Epithelial cell of esophagus (primary cell): ENCODE measurements around the gene KLHL24.
"Not testable (repeated sequence)": the region's sequence is repeated elsewhere in the genome, so short reads cannot be mapped to it uniquely, and the experiment has no call there.

Experiments
- DNase-seq: peaks from one replicate; pipeline ENCODE4 v3.0.0; 2010; ENCODE audit warnings: low read depth
- H3K4me3 ChIP-seq: 2 replicates; pipeline ENCODE4 v1.5.1; 2011; ENCODE audit warnings: mild to moderate bottlenecking, low read length, control low read depth
- CTCF ChIP-seq: IDR thresholded peaks from 2 replicates; pipeline ENCODE4 v1.5.1; 2011; ENCODE audit warnings: low read depth, mild to moderate bottlenecking, low read length, control low read depth, inconsistent platforms; ENCODE audit not compliant: insufficient read depth; ENCODE audit errors: missing control alignments

Gene KLHL24

GRCh38 chr3:183620252-183620628, 15.2 kb upstream of the KLHL24 start:
- DNase-seq, result no peak
- TF ChIP-seq CTCF, result no peak
- no peak overlapping the region for H3K4me3 ChIP-seq

GRCh38 chr3:183622473-183622872, 12.9 kb upstream of the KLHL24 start:
- DNase-seq, H3K4me3 ChIP-seq: not testable (repeated sequence)

GRCh38 chr3:183626877-183627594, 8.4 kb upstream of the KLHL24 start:
- H3K4me3 ChIP-seq, result no peak overlapping the region
- no peak for DNase-seq
- TF ChIP-seq CTCF, result no peak

GRCh38 chr3:183629546-183630301, 5.7 kb upstream of the KLHL24 start:
- DNase-seq, result no peak
- H3K4me3 ChIP-seq, result no peak overlapping the region
- TF ChIP-seq CTCF, result no peak

GRCh38 chr3:183631715-183632114, 3.7 kb upstream of the KLHL24 start:
- TF ChIP-seq CTCF, result no peak
- no peak overlapping the region for H3K4me3 ChIP-seq
- DNase-seq, result no peak

GRCh38 chr3:183632725-183633124, 2.7 kb upstream of the KLHL24 start:
- not testable (repeated sequence) for DNase-seq, H3K4me3 ChIP-seq

GRCh38 chr3:183634707-183635106, 716 bp upstream of the KLHL24 start:
- H3K4me3 ChIP-seq, result peak overlapping the region; percentile 85
- no peak for TF ChIP-seq CTCF

GRCh38 chr3:183635107-183635430, 354 bp upstream of the KLHL24 start:
- no peak for TF ChIP-seq CTCF
- peak overlapping the region; percentile 85 for H3K4me3 ChIP-seq
- no peak for DNase-seq

More at GRCh38 chr3:183634707-183635106, 716 bp upstream of the KLHL24 start:
- no peak for DNase-seq
